Ovary (tissue), 9 donors: ENCODE measurements around the gene DHX57. TPM values are rescaled to one million over a fixed set of nuclear protein-coding genes. Genes with fewer than 3 reads are reported as not detected.

Experiments
- DNase-seq, 5 donors: peaks; one replicate each; pipeline ENCODE4 v3.0.0-alpha.2; 2019 to 2020
- H3K27ac ChIP-seq, 2 donors: fragments of 200-600 bp; one replicate each; pipeline versions ENCODE4 v1.5.1 to v1.8.0; 2019 to 2022
- H3K27me3 ChIP-seq: fragments of 200-600 bp; one replicate; pipeline ENCODE4 v1.8.0; 2022
- H3K36me3 ChIP-seq: fragments of 200-600 bp; sonication (generic); one replicate; pipeline ENCODE4 v1.5.1; 2019
- H3K4me1 ChIP-seq: one replicate; pipeline ENCODE4 v1.8.1; 2013; ENCODE audit warnings: mild to moderate bottlenecking, moderate library complexity; ENCODE audit not compliant: insufficient read depth
- H3K4me3 ChIP-seq: fragments of 200-600 bp; sonication (generic); one replicate; pipeline ENCODE4 v1.5.1; 2017
- H3K9me3 ChIP-seq, 2 donors: fragments of 200-600 bp in 1 of 2; sonication (generic) in 1 of 2; one replicate each; pipeline versions ENCODE4 v1.5.1 to v1.8.1; 2013 to 2019; ENCODE audit warnings: mild to moderate bottlenecking in 1 of 2, moderate library complexity in 1 of 2
- CTCF ChIP-seq, 3 donors: fragments of 450-650 bp in 2 of 3; fragments of 200-600 bp in 1 of 3; IDR thresholded peaks; one replicate each; pipeline versions ENCODE4 v1.5.1 to v1.8.0; 2016 to 2022; ENCODE audit warnings: antibody characterized with exemption in 3 of 3, mild to moderate bottlenecking in 1 of 3
- EP300 ChIP-seq: sonication (generic); formaldehyde crosslinking; IDR thresholded peaks from one replicate; pipeline ENCODE4 v1.6.1; 2017; ENCODE audit warnings: antibody characterized with exemption
- POLR2A ChIP-seq: fragments of 450-650 bp; IDR thresholded peaks from one replicate; pipeline ENCODE4 v1.6.1; 2017; ENCODE audit warnings: antibody characterized with exemption, mild to moderate bottlenecking, moderate library complexity
- WGBS, 3 donors: extraction: QIAGEN DNeasy Blood & Tissue Kit in 1 of 3; methylation state at CpG; one replicate each; pipeline versions ENCODE4 v1.1.5 to v1.1.7; 2013 to 2017; 5-methylcytosine and 5-hydroxymethylcytosine counted together
- intact Hi-C, 4 donors: fragments of 100-400 bp; cut with DNase I; formaldehyde crosslinking; loops; one replicate each; pipeline versions ENCODE4 v1.11.0 to v1.15.1; 2022 to 2023
- polyA plus RNA-seq, 2 donors: library from polyadenylated mRNA; stranded (reverse); fragments of 200-250 nt in 1 of 2; fragments of 350-450 nt in 1 of 2; fragmentation: Illumina TruSeq in 1 of 2; extraction: RNeasy Lipid Tissue Mini Kit (QIAGEN cat#74804) in 1 of 2; gene quantifications; one replicate each; pipeline ENCODE4 v1.2.3, GENCODE V29; 2013 to 2014
- total RNA-seq, 7 donors: library from RNA; depleted of rRNA in 2 of 7; stranded (reverse); fragments of >200 nt in 2 of 7; fragmentation: NEBNext Ultra II Directional in 3 of 7; extraction: Animal tissue kit (Norgen Biotek cat#: 25700) in 3 of 7; gene quantifications; one replicate each; pipeline versions ENCODE4 v1.1.0 to v1.2.4, GENCODE V29; 2016 to 2023
- donor health status: DM: no; HTN: no; CAD: no; lungs with moderate emphysema.
- donor health status: DM: no; HTN: no; CAD: no.
- donor health status: Bipolar disorder and iron deficiency.
- donor health status: DM: yes; HTN: yes; CAD: no.
- donor health status: DM: no; HTN: no; CAD: no.
- donor health status: DM: yes; HTN: yes; CAD: no.

DHX57 gene
- total and polyA plus RNA-seq, 9 donors, result 8.7 to 24.4 (median 16.5) TPM

DNA sequence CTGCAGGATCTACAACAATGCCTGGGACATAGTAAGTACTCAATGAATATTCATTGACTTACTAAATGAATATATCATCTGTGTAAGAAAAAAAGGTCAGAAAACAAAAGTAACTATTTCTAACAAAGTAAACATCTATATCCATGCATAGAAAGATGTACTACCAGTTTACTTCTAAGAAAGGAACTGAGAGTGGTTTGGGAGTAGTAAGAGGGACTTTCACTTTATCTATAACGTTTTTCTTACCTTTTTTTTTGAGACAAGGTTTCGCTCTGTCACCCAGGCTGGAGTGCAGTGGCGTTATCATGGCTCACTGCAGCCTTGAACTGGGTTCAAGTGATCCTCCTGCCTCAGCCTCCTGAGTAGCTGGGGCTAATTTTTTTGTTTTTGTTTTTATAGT lies 25.7 kb downstream of the DHX57 start:
- H3K4me1 ChIP-seq, result no peaks in the 10 kb centered on the region
- intact Hi-C loops, result no loop called here
- no peak for DNase-seq
- H3K27ac ChIP-seq, result no peak overlapping the region
- no peaks in the 10 kb centered on the region for H3K36me3 ChIP-seq
- WGBS, 3 donors, result 84 to 88% (median 85%) methylated on average over 3 of the region's 3 CpGs
- no peak for TF ChIP-seq CTCF (IDR thresholded peaks at IDR 0.05)
- no peak for TF ChIP-seq POLR2A
- no peak for TF ChIP-seq EP300
- H3K9me3 ChIP-seq, result no peaks in the 10 kb centered on the region
- H3K27me3 ChIP-seq, result no peaks in the 10 kb centered on the region
- no peak overlapping the region for H3K4me3 ChIP-seq

- H3K4me1 ChIP-seq, result no peaks in the 10 kb centered on the region
- H3K4me3 ChIP-seq, result no peak overlapping the region
- H3K27me3 ChIP-seq, result no peaks in the 10 kb centered on the region
- WGBS, 3 donors, result 91 to 96% (median 94%) methylated on average over 2 of the region's 2 CpGs
- no peak overlapping the region for H3K27ac ChIP-seq
- intact Hi-C loops, result no loop called here
- no peak for DNase-seq
- H3K36me3 ChIP-seq, result no peaks in the 10 kb centered on the region
- H3K9me3 ChIP-seq, result no peaks in the 10 kb centered on the region
- TF ChIP-seq POLR2A, result no peak
- no peak for TF ChIP-seq EP300
- no peak for TF ChIP-seq CTCF (IDR thresholded peaks at IDR 0.05)
Measured at GRCh38 chr2:38836791-38837190, 38.9 kb downstream of the DHX57 start.

DNA sequence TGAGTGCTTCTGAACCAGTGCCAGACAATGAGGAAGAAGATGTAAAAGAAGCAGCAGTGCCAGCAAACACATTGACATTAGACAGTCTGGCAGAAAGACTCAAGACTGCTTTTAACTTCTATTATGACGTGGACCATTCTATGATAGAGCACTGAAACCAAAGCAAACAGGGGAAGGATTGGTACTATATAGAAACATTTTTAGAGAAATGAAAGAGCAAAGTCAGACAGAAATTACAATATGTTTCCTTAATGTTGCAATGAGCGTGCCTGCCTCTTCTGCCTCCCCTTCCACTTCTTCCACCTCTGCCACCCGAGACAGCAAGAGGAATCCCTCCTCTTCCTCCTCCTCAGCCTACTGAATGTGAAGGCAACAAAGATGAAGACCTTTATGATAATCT lies 39.7 kb downstream of the DHX57 start:
- TF ChIP-seq POLR2A (no peak), CTCF (IDR thresholded peaks at IDR 0.05) (no peak), EP300 (no peak)
- intact Hi-C loops, result no loop called here
- Histone ChIP-seq H3K27me3 (no peaks in the 10 kb centered on the region), H3K27ac (no peak overlapping the region), H3K4me1 (no peaks in the 10 kb centered on the region), H3K36me3 (no peaks in the 10 kb centered on the region), H3K4me3 (no peak overlapping the region), H3K9me3 (no peaks in the 10 kb centered on the region)
- WGBS, 3 donors, result 90 to 92% (median 91%) methylated on average over 3 of the region's 3 CpGs
- no peak for DNase-seq

GRCh38 chr2:38835015-38835601 lies 40.6 kb downstream of the DHX57 start:
- Histone ChIP-seq H3K9me3 (no peaks in the 10 kb centered on the region), H3K27ac (no peak overlapping the region), H3K4me1 (no peaks in the 10 kb centered on the region), H3K36me3 (no peaks in the 10 kb centered on the region), H3K4me3 (no peak overlapping the region), H3K27me3 (no peaks in the 10 kb centered on the region)
- intact Hi-C loops, result no loop called here
- TF ChIP-seq CTCF (IDR thresholded peaks at IDR 0.05) (no peak), EP300 (no peak), POLR2A (no peak)
- 50 to 63% (median 50%) methylated on average over 1 of the region's 1 CpG for WGBS, 3 donors
- DNase-seq, result no peak
